Stimulated activated CD4-positive, alpha-beta T cell treated with anti-CD3 and anti-CD28 coated beads, TNF-alpha, amount 100 ng/mL, for 48 hours (primary cell): ENCODE measurements around the gene TMEM167A.

Experiments used
- DNase-seq, 3 donors: peaks; one replicate each; pipeline ENCODE4 v3.0.0-alpha.2; 2020; ENCODE audit warnings: low read depth in 3 of 3

Gene TMEM167A

GRCh38 chr5:83076742-83077661, at the start of gene TMEM167A, which contains the start of gene XRCC4:
Gene TMEM167A (minus strand): TSS chr5:83077394. CDS start chr5:83077323, 71 bp downstream.
Gene XRCC4 (plus strand): TSS chr5:83077547. CDS start chr5:83104920, 27,373 bp downstream.
- DNase-seq: peak; percentile 82 to 93 (median 82)

DNA sequence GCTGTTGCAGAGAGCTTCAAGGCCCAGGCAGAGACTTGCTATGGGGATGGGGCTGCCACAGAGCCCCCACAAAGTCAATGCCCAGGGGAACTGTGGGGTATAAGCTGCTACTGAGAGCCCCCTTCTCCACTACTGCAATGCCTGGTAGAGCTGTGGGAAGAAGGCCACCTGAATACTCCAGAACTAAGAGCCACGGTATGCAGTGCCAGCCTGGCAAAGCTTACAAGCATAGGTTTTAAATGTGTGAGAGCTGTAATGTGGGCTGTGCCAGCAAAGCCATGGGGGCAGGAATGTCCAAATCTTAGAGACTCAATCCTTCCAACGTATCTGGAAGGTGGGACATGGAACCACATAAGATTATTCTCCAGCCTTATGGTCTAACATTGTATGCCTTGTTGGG, 49.3 kb upstream of the TMEM167A start:
- DNase-seq: no peak

DNA sequence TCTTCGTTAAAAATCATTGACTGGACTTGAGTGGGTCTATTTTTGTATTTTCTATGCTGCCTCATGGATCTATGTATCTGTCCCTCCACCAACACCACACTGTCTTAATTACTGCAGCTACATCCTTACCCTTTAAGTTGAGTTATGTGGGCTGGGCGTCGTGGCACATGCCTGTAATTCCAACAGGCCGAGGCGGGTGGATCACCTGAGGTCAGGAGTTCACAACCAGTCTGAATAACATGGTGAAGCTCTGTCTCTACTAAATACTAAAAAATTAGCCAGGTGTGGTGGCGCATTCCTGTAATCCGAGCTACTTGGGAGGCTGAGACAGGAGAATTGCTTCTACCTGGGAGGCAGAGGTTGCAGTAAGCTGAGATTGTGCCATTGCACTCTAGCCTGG, 48.4 kb upstream of the TMEM167A start:
- no peak for DNase-seq

DNA sequence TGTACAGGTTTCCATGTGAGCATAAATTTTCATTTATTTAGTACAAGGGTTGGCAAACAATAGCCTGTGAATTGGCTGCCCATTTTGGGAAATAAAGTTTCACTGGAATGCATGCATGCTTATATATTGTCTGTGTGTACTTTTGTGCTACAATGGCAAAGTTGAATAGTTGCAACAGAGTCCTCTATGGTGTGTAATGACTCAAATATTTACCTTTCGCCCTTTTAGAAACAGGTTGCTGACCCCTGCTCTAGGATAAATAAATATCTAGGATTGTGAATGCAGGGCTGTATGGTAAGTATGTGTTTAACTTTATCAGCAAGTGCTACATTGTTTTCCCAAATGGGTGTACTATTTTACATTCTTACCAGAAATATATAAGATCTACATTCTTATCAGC, 47.4 kb upstream of the TMEM167A start:
- no peak for DNase-seq

DNA sequence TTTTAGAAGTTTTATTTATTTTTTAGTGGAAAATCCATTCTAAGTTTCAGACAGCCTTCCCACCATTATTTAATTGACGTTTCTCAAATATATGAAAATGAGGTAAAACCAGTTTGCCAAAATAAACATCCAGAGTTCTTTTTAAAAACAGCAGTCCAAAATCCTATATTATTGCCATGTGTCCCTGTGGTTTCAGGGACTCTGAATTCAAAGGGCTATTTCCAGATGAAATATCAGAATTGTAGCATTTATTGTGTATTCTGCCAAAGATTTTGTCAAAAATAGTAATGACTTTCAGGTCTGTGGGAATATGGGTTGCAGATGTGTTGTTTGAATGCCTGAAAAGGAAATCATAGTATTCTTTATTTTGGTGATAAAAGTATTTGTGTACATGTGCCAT, 41.8 kb upstream of the TMEM167A start:
- DNase-seq: no peak

DNA sequence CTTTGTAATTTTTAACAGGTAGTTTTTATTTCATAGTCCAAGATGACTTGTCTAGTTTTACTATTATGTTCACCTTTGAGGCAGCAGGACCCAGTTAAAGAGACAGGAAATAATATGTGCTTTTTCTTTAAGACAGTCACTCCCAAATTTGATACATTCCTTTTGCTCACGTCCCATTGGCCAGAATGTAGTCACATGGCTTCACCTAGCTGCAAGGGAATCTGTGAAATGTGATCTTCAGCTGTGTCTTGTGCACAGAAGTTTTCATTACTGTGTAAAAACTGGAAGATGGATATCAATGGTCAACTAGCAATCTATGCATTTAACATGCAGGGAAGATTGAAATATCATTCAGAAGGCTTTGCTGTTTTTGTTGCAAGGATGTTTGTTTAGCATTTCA, 41.3 kb upstream of the TMEM167A start:
- no peak for DNase-seq

DNA sequence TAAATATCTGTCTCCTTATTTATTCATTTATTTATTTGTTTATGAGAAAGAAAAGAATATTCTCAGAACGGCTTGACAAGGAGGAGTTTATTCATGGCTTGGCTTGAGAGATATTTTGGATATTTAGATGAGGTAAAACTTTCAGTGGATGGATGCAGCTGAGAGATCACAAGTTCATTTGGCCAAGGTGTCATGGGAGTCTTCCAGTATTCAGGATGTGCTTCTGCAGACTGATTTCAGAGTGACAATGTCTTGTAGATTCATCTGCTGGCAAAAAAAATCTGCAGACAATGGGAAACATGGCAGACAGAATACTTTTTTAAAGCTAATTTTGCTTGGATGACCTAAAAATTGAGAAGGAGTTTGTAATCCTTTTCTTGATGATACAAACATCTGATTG, 38.6 kb upstream of the TMEM167A start:
- DNase-seq: no peak

DNA sequence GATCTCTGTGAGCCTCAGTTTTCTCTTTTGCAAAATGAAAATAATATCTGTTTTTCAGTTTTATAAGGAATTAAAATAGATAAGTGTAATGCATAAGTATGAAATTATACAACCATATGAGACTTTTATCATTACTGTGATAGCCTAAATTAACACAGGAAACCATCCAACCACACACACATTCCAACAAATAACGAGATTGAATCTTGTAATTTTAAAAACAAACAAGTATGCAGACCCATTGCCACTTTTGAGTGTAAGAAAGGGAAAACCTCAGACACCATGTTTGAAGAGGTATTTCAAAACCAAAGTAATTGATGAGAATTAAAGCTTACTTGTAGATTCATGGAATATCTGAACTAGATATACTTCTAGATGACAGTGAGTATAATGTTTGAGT, 32.2 kb upstream of the TMEM167A start:
- no peak for DNase-seq

DNA sequence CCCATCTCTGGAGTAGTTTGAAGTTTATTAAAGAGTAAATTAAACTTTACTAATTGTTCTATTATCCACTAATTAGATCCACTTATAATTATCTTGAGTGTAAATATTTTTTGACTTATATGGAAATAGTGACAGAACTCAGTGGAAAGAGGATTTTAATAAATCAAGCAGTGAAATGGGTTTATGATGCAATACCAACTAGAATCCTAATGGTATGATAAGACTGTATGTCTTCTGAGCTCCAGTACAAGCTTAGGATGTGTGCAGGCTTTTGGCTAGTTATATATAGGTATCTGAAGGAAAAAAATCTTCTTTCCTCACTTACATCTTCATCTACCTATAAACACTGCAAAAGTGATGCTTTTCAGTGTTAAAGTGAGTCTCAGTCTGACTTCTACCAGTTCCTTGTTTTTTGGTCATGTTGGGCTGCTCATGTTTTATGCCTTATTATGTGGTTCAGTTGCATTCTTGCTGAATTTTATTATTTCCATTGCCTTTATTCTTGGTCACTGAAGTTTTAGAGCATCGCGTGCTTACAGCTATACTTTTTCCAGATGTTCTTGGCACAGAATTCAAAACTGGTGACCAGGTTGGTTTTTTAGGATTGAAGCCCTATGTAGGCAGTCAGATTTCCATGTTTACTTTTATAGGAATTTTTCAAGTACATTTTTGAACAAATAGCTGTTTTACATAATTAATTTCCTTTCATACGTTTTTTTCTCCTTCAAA, 30.7 kb upstream of the TMEM167A start:
- DNase-seq: no peak

GRCh38 chr5:83104021-83104420, 26.8 kb upstream of the TMEM167A start:
- no peak for DNase-seq

- no peak for DNase-seq
Observed at GRCh38 chr5:83102364-83102980, 25.3 kb upstream of the TMEM167A start.

DNA sequence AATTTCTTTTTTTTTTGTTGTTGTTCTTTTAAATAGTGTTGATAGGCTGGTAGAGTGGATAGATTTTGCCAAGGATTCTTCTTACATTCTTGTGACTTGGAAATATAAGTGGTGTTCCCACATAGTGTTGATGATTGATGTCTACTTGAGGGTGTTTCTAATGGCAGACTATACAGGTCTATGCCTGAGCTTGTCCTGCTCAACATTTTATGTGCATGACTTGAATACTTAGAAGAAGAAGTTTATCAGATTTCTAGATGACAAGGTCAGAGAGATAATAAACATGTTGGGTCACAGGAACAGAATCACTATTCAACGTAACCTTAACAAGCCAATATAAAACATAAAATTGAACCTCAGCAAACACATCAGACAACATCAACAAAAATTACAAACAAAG, 24.3 kb upstream of the TMEM167A start:
- no peak for DNase-seq

DNA sequence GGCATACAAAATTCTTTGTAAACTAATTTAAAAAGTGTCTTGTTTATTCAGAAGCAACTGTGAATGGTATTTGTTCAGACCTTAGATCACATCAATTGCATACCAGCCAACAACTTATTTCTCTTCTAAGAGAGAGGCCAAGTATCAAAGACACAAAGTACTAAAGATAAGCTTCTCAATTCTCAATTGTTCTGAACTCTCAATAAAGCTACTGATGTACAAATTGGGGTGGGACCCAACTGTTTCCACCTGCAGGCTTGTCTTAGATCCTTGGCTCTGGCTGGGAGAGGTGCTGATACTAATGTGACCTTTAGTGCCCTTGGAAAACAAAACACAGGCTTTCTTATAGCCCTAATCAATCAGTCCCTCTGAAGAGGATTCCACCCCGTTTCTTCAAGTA, 22.3 kb upstream of the TMEM167A start:
- DNase-seq: no peak

GRCh38 chr5:83099001-83099400, 21.8 kb upstream of the TMEM167A start:
- DNase-seq: no peak

DNA sequence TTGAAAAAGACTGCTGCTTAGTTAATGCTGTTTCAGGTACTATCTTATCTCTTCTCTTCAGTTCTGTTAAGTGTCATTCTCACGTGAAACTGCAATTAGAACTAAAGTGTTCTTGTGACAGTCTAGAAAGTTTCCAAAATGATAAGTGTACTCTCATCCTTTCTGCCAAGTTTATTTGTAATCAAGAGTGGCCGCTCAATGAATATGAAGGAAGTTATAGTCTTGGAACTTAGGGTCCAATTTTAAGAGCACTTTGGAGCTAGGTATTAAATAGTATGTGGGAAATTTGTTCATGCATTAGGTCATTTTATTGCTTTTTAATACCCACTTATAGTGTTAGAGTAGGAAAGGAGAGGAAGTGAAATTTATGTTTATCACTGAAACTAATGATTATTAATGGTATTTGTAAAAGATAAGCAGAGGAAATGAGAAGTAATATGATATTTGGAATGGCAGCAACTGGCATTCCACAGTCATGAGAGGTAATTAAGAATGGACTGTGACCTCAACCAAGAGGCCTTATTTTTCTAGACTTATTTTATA, 20.6 kb upstream of the TMEM167A start:
- no peak for DNase-seq

DNA sequence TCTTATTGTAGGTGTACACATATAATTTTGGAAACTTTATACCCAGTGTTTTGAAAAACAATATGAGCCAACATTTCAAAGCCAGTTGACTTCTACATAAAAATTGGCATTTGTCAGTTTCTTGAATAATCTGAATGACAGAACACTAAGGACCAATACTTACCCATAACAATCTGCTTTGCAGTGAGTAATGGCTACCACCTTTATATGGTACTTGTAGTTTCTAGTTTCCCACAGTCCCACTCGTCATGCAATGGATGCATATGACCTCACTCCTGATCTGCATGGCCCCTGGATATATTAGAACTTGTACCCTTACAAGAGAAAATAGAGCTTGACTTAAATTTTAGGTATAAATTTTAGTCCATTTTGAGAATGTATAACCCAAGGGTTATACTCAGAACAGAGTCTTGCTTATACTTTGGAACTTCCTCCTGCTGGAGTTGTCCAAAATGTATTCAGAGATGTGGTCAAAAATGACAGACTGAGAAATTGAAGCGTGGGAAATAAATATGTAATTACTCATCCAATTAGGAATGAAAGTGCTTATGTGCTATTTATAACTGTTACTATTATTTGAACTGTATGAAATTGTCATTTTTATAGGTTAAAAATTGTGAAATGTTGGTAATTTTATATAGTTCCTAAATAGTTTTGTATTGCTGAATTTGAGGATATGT, 19.6 kb upstream of the TMEM167A start:
- no peak for DNase-seq

- DNase-seq: no peak
Observed at GRCh38 chr5:83095957-83096539, 18.9 kb upstream of the TMEM167A start.

DNA sequence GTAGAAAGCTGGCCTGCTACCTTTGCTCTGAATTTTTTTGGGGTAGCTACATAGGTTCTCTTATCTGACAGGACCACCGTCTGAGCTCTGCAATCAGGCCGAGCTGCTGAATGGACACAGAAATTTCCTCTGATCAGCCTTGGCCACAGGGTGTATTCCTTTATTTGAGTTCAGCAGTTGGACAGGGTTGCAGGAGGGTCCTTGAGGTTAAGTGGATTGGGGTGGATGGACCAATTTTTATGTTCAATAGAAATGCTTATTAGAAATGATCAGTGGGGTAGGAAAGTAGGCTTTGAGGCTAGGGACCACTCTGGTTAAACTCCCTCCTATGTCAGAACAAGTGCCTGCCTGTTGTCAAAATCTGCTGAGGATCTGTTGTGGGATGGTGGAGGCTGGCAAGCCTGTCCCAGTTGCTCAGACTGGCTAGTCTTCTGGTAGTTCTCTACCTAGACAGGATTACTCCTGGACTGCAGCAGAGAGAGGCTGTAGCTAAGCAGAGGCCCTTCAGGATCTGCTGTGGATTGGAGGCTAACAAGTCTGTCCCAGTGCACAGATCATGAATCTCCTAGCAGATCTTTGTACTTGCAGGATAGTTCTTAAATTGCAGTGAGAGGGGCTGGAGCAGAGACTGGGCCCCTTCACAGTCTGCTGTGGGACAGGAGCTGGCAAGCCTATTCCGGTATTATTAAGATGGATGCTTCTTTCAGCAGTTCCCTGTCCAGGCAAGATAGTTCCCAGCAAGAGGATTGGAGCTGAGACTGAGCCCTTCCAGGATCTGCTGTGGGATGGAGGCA, 18.2 kb upstream of the TMEM167A start:
- no peak for DNase-seq

DNA sequence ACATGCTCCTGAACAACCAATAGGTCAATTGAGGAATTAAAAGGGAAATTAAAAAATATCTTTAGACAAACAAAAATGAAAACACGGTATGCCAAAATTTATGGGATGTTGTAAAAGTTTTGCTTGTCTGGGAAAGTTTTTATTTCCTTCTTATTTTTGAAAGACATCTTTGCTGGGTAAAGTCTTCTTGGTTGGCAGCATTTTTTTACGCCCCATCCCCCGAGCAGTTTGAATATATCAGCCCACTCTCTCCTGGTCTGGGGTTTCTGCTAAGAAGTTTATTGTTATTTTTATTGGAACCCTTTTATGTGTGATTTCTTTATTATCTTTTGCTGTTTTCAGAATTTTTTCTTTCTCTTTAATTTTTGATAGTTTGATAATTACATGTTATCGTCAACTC, 16.5 kb upstream of the TMEM167A start:
- no peak for DNase-seq

DNA sequence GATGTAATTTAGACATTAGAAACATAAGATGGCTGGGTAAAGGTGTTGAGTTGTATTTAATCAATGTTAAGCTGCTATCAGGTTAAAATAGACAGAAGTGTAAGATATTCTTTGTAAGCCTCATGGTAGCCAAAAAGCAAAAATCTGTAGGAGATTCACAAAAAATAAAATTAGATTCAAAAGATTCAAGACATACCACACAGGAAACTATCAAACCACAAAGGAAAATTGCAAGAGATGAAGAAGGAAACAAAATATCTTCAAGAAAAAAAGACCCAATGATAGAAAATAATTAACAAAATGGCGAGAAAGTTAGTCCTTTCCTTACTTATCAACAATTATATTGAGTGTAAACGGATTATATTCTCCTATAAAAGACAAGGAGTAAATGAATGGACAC, 15.4 kb upstream of the TMEM167A start:
- no peak for DNase-seq
